GDM1 (cell line): ENCODE measurements around the gene ASTN2.

Source experiments
- DNase-seq: peaks from one replicate; lab custom pipeline; 2025; lab: John Stamatoyannopoulos, UW

Gene ASTN2

DNA sequence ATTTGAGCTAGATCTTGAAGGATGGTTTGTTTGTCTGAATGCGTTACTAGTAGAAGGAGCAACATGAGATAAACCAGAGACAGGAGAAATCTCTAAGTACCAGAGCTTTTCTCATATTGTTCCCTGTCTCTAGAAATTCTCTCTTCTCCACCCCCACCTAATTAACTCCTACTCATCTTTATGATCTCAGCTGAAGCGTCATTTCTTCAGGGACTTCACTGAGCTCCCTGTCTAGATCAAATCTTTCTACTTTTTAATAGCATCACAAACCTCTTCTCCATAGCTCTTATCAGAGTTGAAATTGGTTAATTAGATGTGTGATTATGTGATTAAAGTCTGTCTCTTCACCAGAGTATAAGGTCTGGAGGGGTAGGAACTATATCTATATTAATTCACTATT is 1035.0 kb downstream of the ASTN2 start:
- no peak for DNase-seq

DNA sequence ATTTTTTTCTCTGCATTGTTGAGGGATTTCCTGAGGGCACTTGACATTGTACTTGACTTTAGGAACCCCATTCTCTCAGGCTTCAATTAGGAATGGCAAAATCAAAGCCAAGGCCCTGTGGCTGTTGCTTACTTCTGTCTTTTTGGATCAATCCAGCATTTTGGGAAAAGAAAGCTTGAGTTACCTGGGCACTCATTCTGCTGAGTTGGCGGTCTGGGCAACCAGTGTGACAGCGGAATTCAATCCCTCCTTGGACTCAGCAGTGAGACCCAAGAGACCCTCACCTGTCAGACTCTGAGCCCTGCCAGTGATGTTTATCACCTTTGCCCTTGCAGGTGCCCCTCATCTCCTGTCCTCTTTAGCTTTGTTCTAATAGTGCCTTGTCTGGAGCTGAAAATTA is 1036.0 kb downstream of the ASTN2 start:
- no peak for DNase-seq

DNA sequence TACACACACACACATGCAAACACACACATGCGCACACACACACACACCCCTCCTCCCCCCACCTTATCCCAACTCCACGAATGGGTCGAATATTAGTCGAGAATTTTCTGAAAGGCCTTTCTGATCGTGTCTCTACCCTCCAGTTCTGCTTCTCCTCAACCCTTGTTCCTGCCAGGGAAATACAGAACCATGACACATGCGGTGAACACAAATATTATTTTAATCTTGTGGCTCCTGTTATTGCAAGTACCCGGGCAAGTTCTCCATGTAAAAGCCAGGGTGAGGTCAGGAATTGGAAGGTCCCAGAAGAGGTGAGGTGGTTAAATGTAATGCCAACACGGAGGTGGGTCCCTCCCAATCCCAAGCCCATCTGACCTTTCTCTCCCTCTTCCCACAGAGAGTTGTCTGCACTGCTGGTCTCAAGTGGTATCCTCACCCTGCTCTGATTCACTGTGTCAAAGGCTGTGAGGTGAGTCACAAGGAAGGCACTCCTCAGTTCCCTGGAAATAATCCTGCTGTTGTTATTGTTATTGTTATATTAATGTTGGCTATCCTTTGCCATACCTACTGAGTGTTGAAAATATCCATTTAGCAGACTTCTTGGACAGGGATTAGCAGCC is 1037.6 kb downstream of the ASTN2 start:
- no peak for DNase-seq
